Ramos (cell line): ENCODE measurements around the gene RERG.

Experiments
- in situ Hi-C: fragments of 300-500 bp; cut with MboI; formaldehyde crosslinking; loops from one replicate; pipeline ENCODE4 v1.14.3; 2022; ENCODE audit warnings: low sequenced_read_pairs; ENCODE audit not compliant: unreplicated experiment

RERG gene

GRCh38 chr12:15194456-15195368 lies 26.5 kb downstream of the RERG start:
- in situ Hi-C loops = no loop called here

GRCh38 chr12:15193946-15194345 lies 27.3 kb downstream of the RERG start:
- in situ Hi-C loops = no loop called here

GRCh38 chr12:15192720-15193119 lies 28.5 kb downstream of the RERG start:
- in situ Hi-C loops = no loop called here

- in situ Hi-C loops = no loop called here
Measured at GRCh38 chr12:15188127-15188526, 33.1 kb downstream of the RERG start.

- in situ Hi-C loops = no loop called here
Measured at GRCh38 chr12:15186597-15186996, 34.6 kb downstream of the RERG start.

GRCh38 chr12:15184484-15184883 lies 36.7 kb downstream of the RERG start:
- in situ Hi-C loops = no loop called here

- in situ Hi-C loops = no loop called here
Measured at GRCh38 chr12:15183821-15184220, 37.4 kb downstream of the RERG start.

GRCh38 chr12:15181017-15181683 lies 40.1 kb downstream of the RERG start:
- in situ Hi-C loops = no loop called here

GRCh38 chr12:15180325-15180724 lies 40.9 kb downstream of the RERG start:
- in situ Hi-C loops = no loop called here

- in situ Hi-C loops = no loop called here
Measured at GRCh38 chr12:15179672-15180071, 41.5 kb downstream of the RERG start.

- in situ Hi-C loops = no loop called here
Measured at GRCh38 chr12:15173142-15173541, 48.1 kb downstream of the RERG start.

- in situ Hi-C loops = no loop called here
Measured at GRCh38 chr12:15172060-15172822, 49.0 kb downstream of the RERG start.

- in situ Hi-C loops = no loop called here
Measured at GRCh38 chr12:15171012-15171655, 50.1 kb downstream of the RERG start.

- in situ Hi-C loops = no loop called here
Measured at GRCh38 chr12:15168026-15168678, 53.1 kb downstream of the RERG start.

GRCh38 chr12:15165012-15165659 lies 56.1 kb downstream of the RERG start:
- in situ Hi-C loops = no loop called here

GRCh38 chr12:15163030-15163976 lies 57.9 kb downstream of the RERG start:
- in situ Hi-C loops = no loop called here

GRCh38 chr12:15158083-15158482 lies 63.1 kb downstream of the RERG start:
- in situ Hi-C loops = no loop called here

GRCh38 chr12:15157269-15157671 lies 63.9 kb downstream of the RERG start:
- in situ Hi-C loops = no loop called here
